GM23248 (cell line): Measurements from ENCODE around the gene TMEM179B.

Experiments
- EZH2 ChIP-seq: fragments of 200-600 bp; sonication (generic); IDR thresholded peaks from 2 replicates; pipeline ENCODE4 v1.6.1; 2018; ENCODE audit warnings: antibody characterized with exemption, mild to moderate bottlenecking; ENCODE audit not compliant: insufficient read depth, poor library complexity, severe bottlenecking
- EZH2phosphoT487 ChIP-seq: fragments of 200-600 bp; sonication (generic); IDR thresholded peaks from 2 replicates; pipeline ENCODE4 v1.6.1; 2018; ENCODE audit warnings: antibody characterized with exemption, moderate library complexity, mild to moderate bottlenecking, low read depth; ENCODE audit not compliant: insufficient read depth

- TF ChIP-seq EZH2 (no peak), EZH2phosphoT487 (no peak)
These were observed 52.1 kb downstream of the TMEM179B start, which contains the start of gene WDR74 for GRCh38 chr11:62839050-62839945.
